Jurkat, Clone E6-1 (cell line): ENCODE results near the gene ZMYM4.

Experiments
- DNase-seq: peaks from one replicate; pipeline ENCODE4 v3.0.0-alpha.2; 2011; ENCODE audit warnings: low read depth, low spot score
- H3K4me3 ChIP-seq: 2 replicates; pipeline ENCODE4 v1.5.1; 2011; ENCODE audit warnings: mild to moderate bottlenecking, low read length, control low read depth, moderate library complexity

The ZMYM4 gene

DNA sequence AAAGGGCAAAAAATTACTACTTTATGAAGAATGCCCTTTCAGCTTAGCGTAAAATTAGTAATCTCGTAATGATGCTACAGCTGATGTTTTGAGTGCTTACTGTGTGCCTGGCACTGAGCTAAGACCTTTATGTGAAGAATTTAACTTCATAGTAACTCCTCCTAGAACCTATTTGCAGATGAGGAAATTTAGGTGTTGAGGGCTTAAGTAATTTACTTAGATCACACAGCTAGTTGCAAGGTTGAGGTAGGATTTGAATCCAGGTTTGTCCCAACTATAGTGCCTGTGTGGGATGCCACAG is 1.4 kb downstream of the ZMYM4 start:
- H3K4me3 ChIP-seq: peak overlapping the region; percentile 68
- DNase-seq: no peak

DNA sequence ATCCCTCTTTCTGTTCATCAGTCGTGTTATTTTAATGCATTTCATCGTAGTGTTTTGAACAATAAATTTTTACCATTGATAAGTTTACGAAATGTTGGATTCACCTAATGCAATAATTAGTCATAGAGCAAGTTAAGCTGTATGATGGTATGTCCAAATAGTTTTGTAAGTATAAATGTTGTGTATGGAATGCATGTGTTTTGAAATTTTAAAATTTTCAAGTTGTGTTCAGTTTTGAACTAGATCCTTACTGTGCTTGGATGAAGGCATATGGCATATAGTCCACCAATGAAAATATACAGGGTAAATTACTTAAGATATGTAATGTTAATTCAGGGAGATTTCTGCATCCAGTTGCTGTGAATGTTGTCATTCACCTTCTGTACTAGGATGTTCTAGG is 2.3 kb downstream of the ZMYM4 start:
- no peak overlapping the region for H3K4me3 ChIP-seq
- DNase-seq: no peak

DNA sequence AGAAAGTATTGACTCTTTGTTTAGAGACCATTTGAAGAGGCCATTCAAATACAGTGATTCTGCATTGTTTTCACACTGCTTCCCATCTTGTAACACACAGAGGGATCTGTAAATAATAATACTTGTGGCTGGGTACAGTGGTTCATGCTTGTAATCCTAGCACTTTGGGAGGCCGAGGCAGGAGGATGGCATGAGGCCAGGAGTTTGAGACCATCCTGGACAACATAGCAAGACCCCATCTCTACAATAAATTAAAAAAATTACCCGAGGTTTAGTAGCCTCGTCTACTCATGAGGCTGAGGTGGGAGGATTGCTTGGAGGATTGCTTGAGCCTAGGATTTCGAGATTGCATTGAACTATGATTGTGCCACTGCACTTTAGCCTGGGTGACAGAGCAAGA is 5.7 kb downstream of the ZMYM4 start:
- H3K4me3 ChIP-seq: no peak overlapping the region
- DNase-seq: no peak

DNA sequence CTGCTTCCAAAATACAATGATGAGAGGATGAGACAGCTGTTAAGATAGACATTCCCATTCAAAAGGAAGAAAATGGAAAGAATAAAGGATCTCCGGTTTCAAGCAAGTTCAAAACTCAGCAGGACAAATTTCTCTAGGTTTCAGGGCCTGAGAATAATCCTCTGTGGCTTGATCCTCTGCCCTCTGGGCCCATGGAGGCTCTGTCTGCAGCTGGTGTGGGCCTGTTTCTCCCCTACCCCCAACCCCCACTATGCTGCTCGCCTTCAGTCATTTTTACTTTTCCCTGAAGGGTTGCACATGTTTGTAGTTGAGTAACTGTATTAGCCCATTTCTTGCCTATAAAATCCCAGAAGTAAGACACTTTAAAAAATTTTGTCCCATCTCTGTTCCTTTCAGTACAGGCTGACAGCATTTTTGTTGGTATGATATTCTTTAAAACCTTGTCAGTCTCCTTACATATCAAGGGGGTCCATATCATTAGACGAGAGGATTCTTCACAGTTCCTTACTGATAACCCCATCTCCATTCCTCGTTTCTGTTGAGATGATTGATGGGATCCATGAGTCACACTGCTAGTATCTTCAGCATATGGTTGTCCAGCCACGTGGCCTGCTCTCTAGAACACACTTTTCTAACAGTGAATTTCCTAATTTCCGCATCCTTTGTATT is 10.5 kb downstream of the ZMYM4 start:
- DNase-seq: no peak
- no peak overlapping the region for H3K4me3 ChIP-seq

DNA sequence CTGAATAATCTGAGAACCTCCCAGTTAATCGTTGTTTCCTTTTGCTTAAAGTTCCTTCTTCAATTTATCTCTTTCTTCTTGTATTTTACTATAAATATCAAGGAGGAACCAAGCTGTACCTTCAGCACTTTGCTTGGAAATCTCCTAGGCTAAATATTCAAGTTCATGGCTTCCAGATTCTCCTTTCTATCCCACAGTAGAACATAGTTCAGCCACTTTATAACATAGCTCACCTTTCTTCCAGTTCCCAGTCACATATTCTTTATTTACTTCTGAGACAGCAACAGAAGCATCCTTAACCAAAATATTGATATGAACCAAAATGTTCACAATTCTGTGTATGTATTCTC is 11.0 kb downstream of the ZMYM4 start:
- no peak for DNase-seq
- no peak overlapping the region for H3K4me3 ChIP-seq

GRCh38 chr1:35280006-35280405 is 11.5 kb downstream of the ZMYM4 start:
- no peak for DNase-seq
- no peak overlapping the region for H3K4me3 ChIP-seq

- DNase-seq: no peak
- no peak overlapping the region for H3K4me3 ChIP-seq
Measured at GRCh38 chr1:35281565-35281964, 13.1 kb downstream of the ZMYM4 start.

DNA sequence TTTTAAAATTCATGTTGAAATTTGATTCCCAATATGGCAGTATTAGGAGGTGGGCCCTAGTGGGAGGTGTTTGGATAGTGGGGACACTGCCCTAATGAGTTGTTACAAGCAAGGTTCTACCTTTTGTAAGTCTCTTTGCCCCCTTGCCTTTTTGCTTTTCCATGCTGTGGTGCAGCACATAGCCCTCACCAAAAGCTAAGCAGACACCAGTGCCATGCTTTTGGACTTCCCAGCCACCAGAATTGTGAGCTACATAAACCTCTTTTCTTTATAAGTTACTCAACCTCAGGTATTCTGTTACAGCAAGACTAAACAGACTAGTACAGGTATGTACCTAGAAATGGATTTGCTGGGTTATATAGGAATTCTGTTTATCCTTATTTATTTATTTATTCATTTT is 13.7 kb downstream of the ZMYM4 start:
- no peak overlapping the region for H3K4me3 ChIP-seq
- no peak for DNase-seq

DNA sequence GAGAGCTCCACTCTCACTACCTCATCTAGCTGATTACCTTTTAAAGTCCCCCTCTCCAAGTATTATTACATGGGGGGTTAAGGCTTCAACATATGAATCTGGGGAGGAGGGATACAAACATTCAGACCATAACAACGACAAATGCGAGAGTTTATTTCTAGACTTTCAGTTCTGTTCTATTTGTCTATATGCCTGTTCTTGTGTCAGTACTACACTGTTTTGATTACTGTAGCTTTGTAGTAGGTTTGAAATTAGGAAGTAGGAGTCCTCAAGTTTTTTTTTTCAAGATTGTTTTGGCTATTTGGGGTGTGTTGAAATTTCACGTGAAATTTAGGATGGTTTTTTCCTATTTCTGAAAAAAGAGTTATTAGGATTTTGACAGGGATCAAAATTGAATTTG is 16.3 kb downstream of the ZMYM4 start:
- H3K4me3 ChIP-seq: no peak overlapping the region
- no peak for DNase-seq

- no peak overlapping the region for H3K4me3 ChIP-seq
- peak; percentile 77 for DNase-seq
Measured at GRCh38 chr1:35285771-35286606, 17.5 kb downstream of the ZMYM4 start.

DNA sequence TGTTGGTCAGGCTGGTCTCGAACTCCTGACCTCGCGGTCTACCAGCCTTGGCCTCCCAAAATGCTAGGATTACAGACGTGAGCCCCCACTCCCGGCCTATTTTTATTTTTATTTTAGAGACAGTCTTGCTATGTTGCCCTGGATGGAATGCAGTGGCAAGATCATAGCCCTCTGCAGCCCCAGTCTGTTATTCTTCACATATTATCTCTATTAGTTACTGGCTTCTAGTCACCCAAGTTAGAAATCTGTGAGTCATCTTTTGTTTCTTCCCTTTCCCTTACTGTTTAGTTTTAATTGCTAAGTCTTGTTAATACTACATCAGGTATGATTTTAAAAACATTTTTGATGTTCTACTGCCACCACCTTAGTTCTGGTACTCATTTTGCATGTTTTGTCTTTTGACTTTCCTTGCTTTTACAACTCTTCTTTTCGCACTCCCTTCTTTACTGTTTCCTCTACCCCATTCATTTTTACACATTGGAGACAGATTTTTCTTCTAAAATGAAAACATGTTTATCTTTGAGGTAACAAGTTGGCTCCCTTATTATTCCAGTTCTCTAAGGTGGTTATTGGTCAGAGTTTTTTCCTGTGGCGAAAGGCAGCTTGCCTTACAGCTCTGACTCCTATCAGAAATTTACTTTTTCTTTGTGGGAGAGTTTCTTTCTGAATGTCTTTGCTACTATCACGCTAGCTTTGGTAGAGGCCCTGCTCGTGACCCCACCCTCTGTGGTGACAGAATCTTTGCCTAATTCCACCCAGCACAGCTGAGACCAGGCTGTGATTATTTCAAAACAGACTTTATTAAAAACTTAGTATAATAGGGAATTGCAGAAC is 19.5 kb downstream of the ZMYM4 start:
- no peak for DNase-seq
- no peak overlapping the region for H3K4me3 ChIP-seq

GRCh38 chr1:35288761-35289160 is 20.3 kb downstream of the ZMYM4 start:
- no peak for DNase-seq
- H3K4me3 ChIP-seq: no peak overlapping the region

GRCh38 chr1:35290452-35290851 is 21.9 kb downstream of the ZMYM4 start:
- H3K4me3 ChIP-seq: no peak overlapping the region
- no peak for DNase-seq

GRCh38 chr1:35294809-35295208 is 26.3 kb downstream of the ZMYM4 start:
- DNase-seq: no peak
- no peak overlapping the region for H3K4me3 ChIP-seq

- H3K4me3 ChIP-seq: no peak overlapping the region
- no peak for DNase-seq
Measured at GRCh38 chr1:35297886-35298285, 29.4 kb downstream of the ZMYM4 start.

GRCh38 chr1:35298464-35298863 is 30.0 kb downstream of the ZMYM4 start:
- no peak overlapping the region for H3K4me3 ChIP-seq
- peak; percentile 32 for DNase-seq

DNA sequence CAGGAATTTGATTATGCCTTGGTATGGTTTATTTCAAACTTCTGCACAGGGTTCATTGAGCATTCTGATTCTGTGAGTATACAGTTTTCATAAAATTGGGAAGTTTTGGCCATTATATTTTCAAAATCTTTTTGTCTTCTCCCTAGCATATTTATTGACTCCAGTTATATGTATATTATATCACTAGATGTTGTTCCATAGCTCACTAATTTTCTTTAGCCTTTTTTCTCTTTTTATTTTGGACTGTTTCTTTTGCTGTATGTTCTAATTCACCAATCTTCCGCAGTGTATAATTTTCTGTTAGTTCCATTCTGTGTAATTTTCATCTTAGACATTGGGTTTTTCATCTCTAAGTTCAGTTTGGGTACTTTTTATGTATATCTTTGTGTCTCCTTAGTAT is 31.9 kb downstream of the ZMYM4 start:
- H3K4me3 ChIP-seq: no peak overlapping the region
- DNase-seq: no peak

DNA sequence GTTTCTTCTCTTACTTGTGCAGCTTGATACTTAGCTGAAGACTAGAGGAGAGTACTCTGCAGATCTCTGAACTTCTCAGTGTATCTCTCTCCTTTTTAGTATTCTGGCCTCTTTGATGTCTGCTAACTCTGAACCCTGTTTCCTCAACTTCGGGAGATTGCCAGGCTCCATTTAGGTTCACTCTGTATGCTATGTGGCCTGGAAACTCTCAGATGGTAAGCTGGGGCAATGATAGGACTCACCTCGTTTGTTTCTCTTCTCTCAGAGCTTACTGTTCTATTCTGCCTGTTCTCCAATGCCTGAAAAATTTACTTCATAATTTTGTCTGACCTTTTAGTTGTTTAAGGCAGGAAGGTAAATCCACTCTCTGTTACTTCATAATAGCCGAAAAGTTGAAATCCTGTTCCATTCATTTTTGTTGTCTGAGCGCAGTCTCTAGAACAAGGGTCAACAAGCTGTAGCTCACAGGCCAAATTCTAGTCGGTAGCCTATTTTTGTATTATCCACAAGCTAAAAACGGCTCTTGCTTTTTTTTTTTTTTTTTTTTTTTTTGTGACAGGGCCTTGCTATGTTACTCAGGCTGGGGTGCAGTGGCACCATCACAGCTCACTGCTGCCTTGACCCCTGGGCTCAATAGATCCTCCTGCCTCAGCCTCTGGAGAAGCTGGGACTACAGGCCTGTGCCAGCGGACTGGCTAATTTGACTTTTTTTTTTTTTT is 33.3 kb downstream of the ZMYM4 start:
- peak; percentile 4 for DNase-seq
- H3K4me3 ChIP-seq: no peak overlapping the region

- no peak for DNase-seq
- no peak overlapping the region for H3K4me3 ChIP-seq
Measured at GRCh38 chr1:35305383-35305782, 36.9 kb downstream of the ZMYM4 start.

DNA sequence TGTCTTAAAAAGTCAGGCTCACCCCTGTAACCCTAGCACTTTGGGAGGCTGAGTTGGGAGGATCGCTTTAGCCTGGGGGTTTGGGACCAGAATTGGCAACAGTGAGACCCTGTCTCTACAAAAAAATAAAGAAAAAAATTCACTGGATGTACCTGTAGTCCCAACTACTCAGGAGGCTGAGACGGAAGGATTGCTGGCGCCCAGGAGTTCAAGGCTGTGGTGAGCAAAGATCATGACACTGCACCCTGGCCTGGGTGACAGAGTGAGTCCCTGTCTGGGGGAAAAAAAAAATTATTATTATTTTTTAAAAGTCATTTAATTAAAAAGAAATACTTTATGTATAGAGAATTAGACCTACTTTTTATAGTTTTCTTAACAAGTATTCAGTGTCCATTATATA is 47.1 kb downstream of the ZMYM4 start:
- H3K4me3 ChIP-seq: no peak overlapping the region
- no peak for DNase-seq
